T-cell (primary cell): Measurements from ENCODE around the gene IL34. TPM values are rescaled to one million over a fixed set of nuclear protein-coding genes. Genes with fewer than 3 reads are reported as not detected.
"Not testable (repeated sequence)": the region's sequence is repeated elsewhere in the genome, so short reads cannot be mapped to it uniquely, and the experiment has no call there.

Source experiments
- ATAC-seq, 4 experiments: fragments of 200-7000 bp in 3 of 4; fragments of 150-1000 bp in 1 of 4; cut with Tn5 transposase; replicated peaks in 1 of 4; 1 replicate in 3 of 4; 2 replicates in 1 of 4; pipeline ENCODE4 v1.10.0; 2021; ENCODE audit warnings: moderate library complexity in 3 of 4, mild to moderate bottlenecking in 2 of 4, moderate number of reproducible peaks in 1 of 4
- CTCF ChIA-PET, 2 donors: fragments of 300-600 bp; sonication (Branson Sonifier 250); formaldehyde crosslinking; loops; one replicate each; lab custom pipeline; 2022; ENCODE audit warnings: antibody characterized with exemption in 2 of 2; lab: Charles Lee
- POLR2A ChIA-PET, 2 donors: fragments of 300-600 bp; sonication (Branson Sonifier 250); formaldehyde crosslinking; loops; one replicate each; lab custom pipeline; 2022; ENCODE audit warnings: antibody characterized with exemption in 2 of 2; lab: Charles Lee
- DNase-seq, 35 experiments: peaks; one replicate each; pipeline versions ENCODE4 v3.0.0 to v3.0.0-alpha.2; 2013 to 2023
- H3K27ac ChIP-seq: one replicate; pipeline ENCODE4 v1.5.1; 2013; ENCODE audit warnings: low read length
- H3K27me3 ChIP-seq, 2 experiments: replicated peaks in 1 of 2; 1 replicate in 1 of 2; 2 replicates in 1 of 2; pipeline versions ENCODE4 v1.6.1 to v1.7.0; 2013; ENCODE audit warnings: low read length in 1 of 2, mixed read lengths in 1 of 2; ENCODE audit not compliant: control insufficient read depth in 2 of 2, insufficient read depth in 2 of 2; ENCODE audit errors: extremely low read depth in 1 of 2
- H3K36me3 ChIP-seq, 2 donors: 1 replicate in 1 of 2; 2 replicates in 1 of 2; pipeline versions ENCODE4 v1.6.1 to v1.7.0; 2013; ENCODE audit warnings: low read length in 1 of 2; ENCODE audit not compliant: control insufficient read depth in 2 of 2, insufficient read depth in 1 of 2; ENCODE audit errors: extremely low read depth in 1 of 2
- H3K4me1 ChIP-seq, 2 experiments: 1 replicate in 1 of 2; 2 replicates in 1 of 2; pipeline versions ENCODE4 v1.6.1 to v1.7.0; 2013; ENCODE audit warnings: low read length in 2 of 2, mixed read lengths in 1 of 2; ENCODE audit not compliant: insufficient read depth in 2 of 2, control insufficient read depth in 1 of 2; ENCODE audit errors: extremely low read depth in 1 of 2
- H3K4me3 ChIP-seq, 2 donors: 1 replicate in 1 of 2; 2 replicates in 1 of 2; pipeline versions ENCODE4 v1.5.1 to v1.7.0; 2013; ENCODE audit warnings: mild to moderate bottlenecking in 2 of 2, low read length in 1 of 2, moderate library complexity in 1 of 2; ENCODE audit not compliant: control insufficient read depth in 1 of 2; ENCODE audit errors: extremely low read depth in 1 of 2
- H3K9me3 ChIP-seq: 2 replicates; pipeline ENCODE4 v1.7.0; 2013
- H3K27ac Mint-ChIP-seq, 2 donors: one replicate each; pipeline ENCODE4 v1.8.0; 2020 to 2021; ENCODE audit warnings: mild to moderate bottlenecking in 2 of 2, mixed read lengths in 2 of 2
- H3K27me3 Mint-ChIP-seq, 2 donors: one replicate each; pipeline ENCODE4 v1.8.0; 2021 to 2022; ENCODE audit warnings: mixed read lengths in 2 of 2
- H3K36me3 Mint-ChIP-seq: one replicate; pipeline ENCODE4 v1.8.0; 2021; ENCODE audit warnings: mixed read lengths
- H3K4me1 Mint-ChIP-seq, 3 donors: one replicate each; pipeline ENCODE4 v1.8.0; 2020 to 2022; ENCODE audit warnings: mixed read lengths in 3 of 3, mild to moderate bottlenecking in 1 of 3
- H3K4me3 Mint-ChIP-seq, 3 donors: one replicate each; pipeline ENCODE4 v1.8.0; 2020 to 2022; ENCODE audit warnings: mild to moderate bottlenecking in 3 of 3, mixed read lengths in 3 of 3, moderate library complexity in 3 of 3
- H3K9me3 Mint-ChIP-seq, 3 donors: one replicate each; pipeline ENCODE4 v1.8.0; 2020 to 2022; ENCODE audit warnings: mixed read lengths in 3 of 3
- WGBS: methylation state at CpG from one replicate; pipeline ENCODE4 v1.1.5; 2013; ENCODE audit warnings: missing lambda C conversion rate; ENCODE audit not compliant: insufficient coverage; 5-methylcytosine and 5-hydroxymethylcytosine counted together
- total RNA-seq, 35 experiments: library from RNA in 6 of 35; stranded (reverse) in 6 of 35; fragments of 120-200 nt in 1 of 35; gene quantifications; one replicate each; pipeline versions ENCODE4 v1.2.1 to v1.2.4 and lab custom pipeline; 2013 to 2026

Gene IL34
- total RNA-seq, 5 donors from 2014 or later (not counting 1 experiment from before 2014, with no cell fraction given) = 0.20 to 0.53 (median 0.45) TPM; not detected in 2

DNA sequence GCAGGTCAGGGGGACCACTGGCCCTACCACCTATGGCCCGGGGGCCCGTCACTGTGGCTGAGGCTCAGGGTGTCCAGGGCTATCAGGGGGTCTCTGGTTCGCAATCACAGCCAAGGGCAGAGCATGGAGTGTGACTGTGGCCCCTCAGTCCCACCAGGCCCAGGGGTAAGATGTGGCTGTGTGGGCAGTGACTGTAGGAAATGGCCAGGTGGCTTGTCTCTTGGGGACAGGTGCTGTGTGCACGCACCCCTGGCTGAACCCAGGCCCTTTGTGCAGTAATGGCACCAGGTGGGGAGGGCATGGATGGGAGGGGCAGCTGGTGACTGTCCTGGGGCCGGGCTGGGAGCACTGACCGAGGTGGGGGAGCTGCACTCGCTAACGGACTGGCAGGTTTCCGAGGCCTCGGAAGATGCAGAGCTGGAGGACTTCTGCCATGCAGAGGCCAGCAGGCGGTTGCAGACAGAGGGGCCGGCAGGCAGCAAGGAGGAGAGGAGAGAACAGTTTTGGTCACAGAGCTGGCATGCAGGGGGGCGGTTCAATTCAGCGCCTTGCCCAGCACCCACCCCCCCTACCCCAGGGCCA is 18.8 kb downstream of the IL34 start:
- Histone ChIP-seq H3K4me1 (peaks cover 0 to 3% of the 10 kb centered on the region in 2 experiments), H3K27me3 (no peaks in the 10 kb centered on the region), H3K36me3 (peaks cover 0 to 8% of the 10 kb centered on the region in 2 donors), H3K9me3 (no peaks in the 10 kb centered on the region), H3K4me3 (no peak overlapping the region), H3K27ac (no peak overlapping the region)
- H3K27ac Mint-ChIP-seq = no peak overlapping the region
- WGBS = 91% methylated on average over 4 of the region's 14 CpGs
- no peaks in the 10 kb centered on the region for H3K9me3 Mint-ChIP-seq
- H3K36me3 Mint-ChIP-seq = peaks cover 15% of the 10 kb centered on the region
- ChIA-PET CTCF (no interaction called here), POLR2A (no interaction called here)
- DNase-seq = no peak
- H3K27me3 Mint-ChIP-seq = no peaks in the 10 kb centered on the region
- ATAC-seq = no peak
- H3K4me1 Mint-ChIP-seq = no peaks in the 10 kb centered on the region
- H3K4me3 Mint-ChIP-seq = no peak overlapping the region

DNA sequence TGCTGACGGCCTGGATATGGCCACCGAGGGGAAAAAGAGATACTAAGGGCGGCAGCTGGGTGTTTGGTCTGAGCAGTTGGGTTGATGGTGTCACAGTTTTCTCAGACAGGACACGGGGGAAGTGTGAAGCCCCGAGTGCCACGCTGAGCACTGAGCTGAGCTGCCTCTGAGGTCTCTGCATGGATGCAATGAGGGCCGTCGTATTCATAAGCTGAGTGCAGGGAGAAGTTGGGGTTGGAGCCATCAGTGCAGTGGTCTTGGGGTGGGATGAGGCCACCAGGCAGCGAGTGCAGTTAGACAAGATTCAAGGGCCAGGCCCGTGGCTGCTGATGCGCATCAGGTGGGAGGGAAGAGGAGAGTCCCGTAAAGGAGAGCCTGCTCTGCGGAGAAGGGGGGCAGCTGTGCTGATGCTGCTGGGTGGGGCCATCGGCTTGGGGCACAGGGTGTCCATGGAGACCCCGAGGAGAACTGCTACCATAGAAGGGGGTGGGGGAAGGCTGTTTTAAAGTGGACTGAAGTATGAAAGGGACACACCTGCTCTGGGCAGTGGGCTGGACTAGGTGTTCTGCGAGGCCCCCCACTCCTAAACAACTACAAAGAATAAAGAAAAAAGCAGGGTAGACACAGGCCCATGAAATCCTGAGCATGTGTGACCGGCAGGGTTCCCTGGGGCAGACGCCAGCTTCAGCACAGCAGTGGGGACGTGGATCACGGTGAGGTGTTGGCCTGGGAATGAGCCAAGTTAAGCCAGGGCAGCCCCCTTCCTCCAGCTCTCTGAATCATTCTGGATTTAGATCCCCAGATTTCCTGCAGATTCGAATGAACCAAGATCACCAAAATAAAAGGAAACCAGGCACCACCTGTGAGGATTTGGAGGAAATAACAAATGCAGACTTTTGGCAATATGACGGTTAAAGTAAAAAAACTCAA is 19.7 kb downstream of the IL34 start:
- no peak overlapping the region for H3K27ac Mint-ChIP-seq
- ChIA-PET POLR2A (no interaction called here), CTCF (no interaction called here)
- no peaks in the 10 kb centered on the region for H3K9me3 ChIP-seq
- no peak overlapping the region for H3K27ac ChIP-seq
- H3K4me1 ChIP-seq = no peaks in the 10 kb centered on the region
- no peaks in the 10 kb centered on the region for H3K4me1 Mint-ChIP-seq
- ATAC-seq (no peak), DNase-seq (no peak)
- H3K36me3 Mint-ChIP-seq = peaks cover 19% of the 10 kb centered on the region
- H3K4me3 Mint-ChIP-seq = no peak overlapping the region
- H3K4me3 ChIP-seq = no peak overlapping the region
- peaks cover 0 to 8% of the 10 kb centered on the region in 2 donors for H3K36me3 ChIP-seq
- 92% methylated on average over 14 of the region's 22 CpGs for WGBS
- H3K27me3 Mint-ChIP-seq = no peaks in the 10 kb centered on the region
- H3K9me3 Mint-ChIP-seq = no peaks in the 10 kb centered on the region
- H3K27me3 ChIP-seq = no peaks in the 10 kb centered on the region

DNA sequence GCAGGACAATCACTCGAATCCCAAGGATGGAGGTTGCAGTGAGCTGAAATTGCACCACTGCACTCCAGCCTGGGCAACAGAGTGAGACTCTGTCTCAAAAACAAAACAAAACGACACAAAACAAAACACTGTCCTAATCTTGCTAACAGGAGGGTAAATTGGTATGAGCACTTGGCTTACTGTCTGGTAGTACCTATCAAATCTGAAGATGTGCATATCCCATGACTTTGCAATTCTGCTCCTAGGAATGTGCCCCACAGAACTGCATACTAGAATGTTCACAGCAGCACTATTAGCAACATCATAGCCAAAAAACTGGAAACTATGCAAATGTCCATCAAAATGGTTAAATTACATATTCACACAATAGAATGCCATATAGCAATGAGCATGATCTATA is 23.8 kb downstream of the IL34 start:
- H3K4me3 ChIP-seq = no peak overlapping the region
- Mint-ChIP-seq H3K27me3 (no peaks in the 10 kb centered on the region), H3K4me1 (no peaks in the 10 kb centered on the region), H3K4me3 (no peak overlapping the region), H3K9me3 (no peaks in the 10 kb centered on the region), H3K36me3 (peaks cover 19% of the 10 kb centered on the region), H3K27ac (no peak overlapping the region)
- no peaks in the 10 kb centered on the region for H3K9me3 ChIP-seq
- CTCF ChIA-PET = no interaction called here
- POLR2A ChIA-PET = no interaction called here
- no peaks in the 10 kb centered on the region for H3K4me1 ChIP-seq
- no peak overlapping the region for H3K27ac ChIP-seq
- WGBS = 100% methylated on average over 1 of the region's 2 CpGs
- DNase-seq = no peak
- ATAC-seq = no peak
- H3K27me3 ChIP-seq = no peaks in the 10 kb centered on the region
- H3K36me3 ChIP-seq = peaks cover 0 to 7% of the 10 kb centered on the region in 2 donors

DNA sequence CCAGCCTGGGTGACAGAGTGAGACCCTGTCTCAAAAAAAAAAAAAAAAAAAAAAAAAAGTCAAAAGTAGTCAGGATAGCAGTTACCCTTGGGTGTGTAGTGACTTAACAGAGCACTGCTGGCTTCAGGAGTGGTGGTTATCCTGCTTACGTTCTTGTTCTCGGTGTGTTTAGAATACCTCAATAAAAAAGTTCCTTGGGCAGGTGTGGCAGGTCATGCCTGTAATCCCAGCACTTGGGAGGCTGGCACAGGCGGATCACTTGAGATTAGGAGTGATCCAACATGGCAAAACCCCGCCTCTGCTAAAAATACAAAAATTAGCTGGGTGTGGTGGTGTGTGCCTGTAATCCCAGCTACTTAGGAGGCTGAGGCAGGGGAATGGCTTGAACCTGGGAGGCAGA is 24.6 kb downstream of the IL34 start:
- H3K36me3 ChIP-seq = not testable (repeated sequence)

DNA sequence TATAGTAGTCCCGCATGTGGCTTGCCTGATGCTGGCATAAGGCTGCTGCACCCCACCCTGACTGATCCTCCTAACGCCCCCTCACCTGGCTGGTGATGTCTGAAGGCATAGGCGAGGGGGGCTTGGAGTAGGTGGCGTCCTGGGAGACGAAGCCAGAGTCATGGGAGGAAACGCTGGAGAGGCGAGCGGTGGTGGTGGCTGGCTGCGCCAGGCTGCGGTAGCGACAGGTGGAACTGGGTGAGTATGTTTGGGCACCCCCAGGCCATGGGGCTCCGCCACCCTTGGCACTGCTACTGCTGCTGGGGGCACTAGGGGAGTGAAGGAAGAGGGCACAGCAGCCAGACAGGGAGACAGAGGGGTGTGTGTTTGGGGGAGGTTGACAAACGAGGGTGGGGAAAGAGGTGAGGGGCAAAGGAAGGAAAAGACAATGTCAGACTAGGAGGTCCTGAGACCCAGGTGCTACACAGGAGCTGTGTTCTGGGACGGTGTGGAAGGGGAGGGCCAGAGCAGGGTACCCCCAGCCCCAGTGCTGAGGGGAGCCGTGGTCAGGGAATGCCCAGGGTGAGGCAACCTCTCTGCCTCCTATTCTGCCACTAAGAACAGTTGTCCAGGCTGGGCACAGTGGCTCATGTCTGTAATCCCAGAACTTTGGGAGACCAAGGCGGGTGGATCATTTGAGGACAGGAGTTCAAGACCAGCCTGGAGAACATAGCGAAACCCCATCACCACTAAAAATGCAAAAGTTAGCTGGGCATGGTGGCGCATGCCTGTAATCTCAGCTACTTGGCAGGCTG is 28.1 kb downstream of the IL34 start:
- peaks cover 5% of the 10 kb centered on the region for H3K36me3 Mint-ChIP-seq
- 90% methylated on average over 17 of the region's 18 CpGs for WGBS

More for the DNA sequence above, 24.6 kb downstream of the IL34 start:
- H3K4me1 Mint-ChIP-seq, H3K27me3 Mint-ChIP-seq, H3K27ac Mint-ChIP-seq, H3K4me1 ChIP-seq, H3K27me3 ChIP-seq, H3K4me3 Mint-ChIP-seq, H3K9me3 ChIP-seq, CTCF ChIA-PET, H3K4me3 ChIP-seq, POLR2A ChIA-PET, H3K9me3 Mint-ChIP-seq, ATAC-seq, DNase-seq, H3K27ac ChIP-seq: not testable (repeated sequence)
- WGBS = 100% methylated on average over 2 of the region's 4 CpGs
- peaks cover 15% of the 10 kb centered on the region for H3K36me3 Mint-ChIP-seq

DNA sequence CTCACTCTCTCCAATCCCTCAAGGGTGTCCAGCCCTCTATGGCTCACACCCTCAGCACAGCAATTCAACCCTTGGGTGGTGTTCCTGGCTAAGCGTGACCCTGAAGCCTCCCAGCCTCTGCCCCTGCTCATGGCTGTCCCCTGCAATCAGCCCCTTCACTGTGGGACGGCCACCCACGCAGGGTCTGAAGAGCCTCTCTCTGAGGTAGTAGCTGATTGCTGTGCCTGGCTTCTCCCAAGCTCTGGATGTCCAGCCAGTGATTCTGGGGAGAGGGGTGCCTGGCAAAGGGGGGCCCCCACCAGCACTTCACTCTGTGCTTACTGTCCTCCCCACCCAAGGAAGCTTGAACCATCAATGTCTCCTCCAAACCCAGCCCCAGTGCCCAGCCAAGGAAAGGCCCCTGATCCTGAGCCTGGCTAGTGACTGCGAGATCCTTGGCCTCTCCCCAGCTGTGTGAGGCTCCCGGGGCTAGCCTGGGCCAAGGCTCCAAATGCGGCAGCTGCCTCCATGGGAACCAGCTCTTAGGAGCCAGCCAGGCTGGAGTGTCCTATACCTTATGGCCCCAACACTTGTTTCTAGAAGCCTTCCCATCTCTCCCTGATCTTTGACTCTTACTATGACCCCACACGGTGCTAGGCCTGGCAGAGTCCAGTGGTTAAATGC is 29.6 kb downstream of the IL34 start:
- peaks cover 0 to 2% (median 0%) of the 10 kb centered on the region in 3 donors for H3K4me1 Mint-ChIP-seq
- H3K9me3 Mint-ChIP-seq = no peaks in the 10 kb centered on the region
- H3K36me3 ChIP-seq = peaks cover 0 to 6% of the 10 kb centered on the region in 2 donors
- no peak overlapping the region for H3K4me3 ChIP-seq
- H3K9me3 ChIP-seq = no peaks in the 10 kb centered on the region
- peaks cover 0 to 9% of the 10 kb centered on the region in 2 experiments for H3K27me3 ChIP-seq
- H3K4me1 ChIP-seq = peaks cover 0 to 13% of the 10 kb centered on the region in 2 experiments
- H3K27ac Mint-ChIP-seq = no peak overlapping the region
- no peak overlapping the region for H3K4me3 Mint-ChIP-seq
- DNase-seq = no peak
- WGBS = 96% methylated on average over 5 of the region's 7 CpGs
- H3K27ac ChIP-seq = no peak overlapping the region
- no peaks in the 10 kb centered on the region for H3K27me3 Mint-ChIP-seq
- no peak for ATAC-seq
- H3K36me3 Mint-ChIP-seq = no peaks in the 10 kb centered on the region
- ChIA-PET CTCF (no interaction called here), POLR2A (interaction anchor here in 1 of 2 donors (1.1 kb wide), 1 partner anchor 17 kb away, joined by 3 read pairs; no protein-coding TSS in a partner anchor)

More for the DNA sequence above, 28.1 kb downstream of the IL34 start:
- Histone ChIP-seq H3K4me3 (no peak overlapping the region), H3K27me3 (peaks cover 0 to 2% of the 10 kb centered on the region in 2 experiments), H3K9me3 (no peaks in the 10 kb centered on the region), H3K27ac (no peak overlapping the region), H3K4me1 (peaks cover 0 to 11% of the 10 kb centered on the region in 2 experiments), H3K36me3 (peaks cover 0 to 6% of the 10 kb centered on the region in 2 donors)
- no peak overlapping the region for H3K4me3 Mint-ChIP-seq
- no peaks in the 10 kb centered on the region for H3K27me3 Mint-ChIP-seq
- CTCF ChIA-PET = no interaction called here
- ATAC-seq = no peak
- POLR2A ChIA-PET = no interaction called here
- H3K4me1 Mint-ChIP-seq = peaks cover 0 to 2% (median 0%) of the 10 kb centered on the region in 3 donors
- no peaks in the 10 kb centered on the region for H3K9me3 Mint-ChIP-seq
- DNase-seq = no peak
- no peak overlapping the region for H3K27ac Mint-ChIP-seq
